Activated CD4-positive, alpha-beta T cell treated with anti-CD3 and anti-CD28 coated beads for 36 hours (primary cell): ENCODE data around the gene RFX1. TPM values are rescaled to one million over a fixed set of nuclear protein-coding genes. Genes with fewer than 3 reads are reported as not detected.
"Not testable (repeated sequence)": the region's sequence is repeated elsewhere in the genome, so short reads cannot be mapped to it uniquely, and the experiment has no call there.

ENCODE experiments used
- ATAC-seq: fragments of 200-7000 bp; cut with Tn5 transposase; one replicate; pipeline ENCODE4 v1.10.0; 2021; ENCODE audit warnings: mild to moderate bottlenecking, moderate library complexity
- CTCF ChIA-PET: fragments of 350-600 bp; sonication (Branson Sonifier 250); formaldehyde crosslinking; loops from one replicate; lab custom pipeline; 2021; ENCODE audit warnings: antibody characterized with exemption; lab: Charles Lee
- POLR2A ChIA-PET: fragments of 350-600 bp; sonication (Branson Sonifier 250); formaldehyde crosslinking; loops from one replicate; lab custom pipeline; 2021; ENCODE audit warnings: antibody characterized with exemption, inconsistent platforms; lab: Charles Lee
- DNase-seq: peaks from one replicate; pipeline ENCODE4 v3.0.0-alpha.2; 2020
- H3K27ac Mint-ChIP-seq: one replicate; pipeline ENCODE4 v1.8.0; 2021; ENCODE audit warnings: mixed read lengths
- H3K27me3 Mint-ChIP-seq: one replicate; pipeline ENCODE4 v1.8.0; 2021; ENCODE audit warnings: mixed read lengths
- H3K36me3 Mint-ChIP-seq: one replicate; pipeline ENCODE4 v1.8.0; 2021; ENCODE audit warnings: low read depth, mixed read lengths
- H3K4me1 Mint-ChIP-seq: one replicate; pipeline ENCODE4 v1.8.0; 2021; ENCODE audit warnings: mixed read lengths
- H3K4me3 Mint-ChIP-seq: one replicate; pipeline ENCODE4 v1.8.0; 2021; ENCODE audit warnings: mild to moderate bottlenecking, moderate library complexity, mixed read lengths
- H3K9me3 Mint-ChIP-seq: one replicate; pipeline ENCODE4 v1.8.0; 2021; ENCODE audit warnings: low read depth, mixed read lengths
- intact Hi-C, 2 experiments: fragments of 100-400 bp; cut with DNase I in 1 of 2; cut with micrococcal nuclease in 1 of 2; formaldehyde crosslinking; loops; one replicate each; pipeline versions ENCODE4 v1.14.2 to v1.15.1; 2022 to 2024; cut with DNase I, micrococcal nuclease
- total RNA-seq, 2 experiments: library from RNA; stranded (reverse); gene quantifications; one replicate each; pipeline ENCODE4 v1.2.3, GENCODE V29; 2021

Gene RFX1
- total RNA-seq, 2 experiments from 2014 or later = 14.2 to 15.3 TPM

DNA sequence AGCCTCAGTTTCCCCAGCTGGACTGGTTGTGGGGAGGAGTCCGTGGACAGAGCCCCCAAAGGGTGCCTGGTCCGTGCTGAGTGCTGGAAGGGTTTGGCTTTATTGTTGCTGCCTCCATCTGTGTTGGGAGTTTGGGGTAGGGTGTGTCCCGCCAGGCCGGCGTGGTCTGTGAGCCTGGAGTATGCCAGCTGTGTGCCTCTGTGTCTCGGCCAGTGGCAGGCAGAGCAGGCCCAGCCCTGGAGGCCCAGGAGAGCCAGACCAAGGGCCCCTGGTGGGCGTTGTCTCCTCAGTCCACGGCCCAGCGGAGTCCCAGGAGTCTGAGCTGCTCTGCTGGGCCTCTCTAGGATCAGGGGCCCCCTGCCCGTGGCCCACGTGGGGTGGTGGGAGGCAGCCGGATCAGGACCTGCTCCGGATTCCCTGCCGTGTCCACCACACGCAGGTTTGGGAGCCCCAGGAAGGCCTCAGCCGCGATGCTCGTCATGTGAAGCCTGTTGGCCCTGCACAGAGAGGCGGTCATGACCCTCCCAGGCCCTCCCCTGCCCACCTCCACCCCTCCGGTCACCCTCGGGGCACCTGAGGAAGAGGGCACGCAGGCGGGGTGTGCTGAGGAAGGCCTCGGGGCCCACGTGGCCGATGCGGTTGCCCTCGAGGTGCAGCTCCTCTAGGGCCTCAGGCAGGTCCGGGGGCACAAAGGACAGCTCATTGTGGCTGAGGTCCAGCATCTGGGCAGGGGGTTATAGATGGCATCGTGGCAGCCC, 74.5 kb downstream of the RFX1 start:
- intact Hi-C loops = no loop called here
- ChIA-PET POLR2A (interaction anchor here (0.6 kb wide), 1 partner anchor 87 kb away, joined by 3 read pairs; no protein-coding TSS in a partner anchor), CTCF (interaction anchor here (1.5 kb wide), 1 partner anchor 9 kb away, joined by 4 read pairs; no protein-coding TSS in a partner anchor)
- peaks cover 7% of the 10 kb centered on the region for H3K36me3 Mint-ChIP-seq
- ATAC-seq = no peak
- H3K27ac Mint-ChIP-seq = no peak overlapping the region
- H3K27me3 Mint-ChIP-seq = peaks cover 3% of the 10 kb centered on the region
- H3K9me3 Mint-ChIP-seq = no peaks in the 10 kb centered on the region
- no peak for DNase-seq
- H3K4me3 Mint-ChIP-seq = no peak overlapping the region
- peaks cover 1% of the 10 kb centered on the region for H3K4me1 Mint-ChIP-seq

DNA sequence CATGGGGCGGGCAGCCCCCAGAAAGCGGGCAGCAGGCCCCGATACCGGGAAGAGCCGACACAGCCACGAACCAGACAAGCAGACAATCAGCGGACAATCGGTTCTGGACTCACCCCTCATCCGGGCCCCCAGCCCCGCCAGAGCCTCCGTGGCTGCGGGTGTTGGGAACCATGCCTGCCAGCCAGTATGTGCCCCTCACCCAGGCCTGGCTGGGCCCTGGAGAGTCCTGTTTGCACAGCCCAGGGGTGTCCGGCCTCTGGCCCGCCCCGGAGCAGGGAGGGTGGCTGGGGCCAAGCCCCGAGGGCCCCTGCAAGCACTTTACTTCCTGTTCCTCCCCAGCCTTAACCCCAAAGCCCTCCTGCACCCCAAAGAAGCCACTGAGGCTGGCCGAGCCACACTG, 75.7 kb downstream of the RFX1 start:
- Mint-ChIP-seq H3K36me3 (peaks cover 8% of the 10 kb centered on the region), H3K27me3 (peaks cover 3% of the 10 kb centered on the region), H3K4me1 (peaks cover 1% of the 10 kb centered on the region), H3K9me3 (no peaks in the 10 kb centered on the region), H3K27ac (no peak overlapping the region), H3K4me3 (no peak overlapping the region)
- ChIA-PET CTCF (interaction anchor here (1.5 kb wide), 1 partner anchor 10 kb away, joined by 4 read pairs; no protein-coding TSS in a partner anchor), POLR2A (no interaction called here)
- no peak for ATAC-seq
- no peak for DNase-seq
- intact Hi-C loops = no loop called here

DNA sequence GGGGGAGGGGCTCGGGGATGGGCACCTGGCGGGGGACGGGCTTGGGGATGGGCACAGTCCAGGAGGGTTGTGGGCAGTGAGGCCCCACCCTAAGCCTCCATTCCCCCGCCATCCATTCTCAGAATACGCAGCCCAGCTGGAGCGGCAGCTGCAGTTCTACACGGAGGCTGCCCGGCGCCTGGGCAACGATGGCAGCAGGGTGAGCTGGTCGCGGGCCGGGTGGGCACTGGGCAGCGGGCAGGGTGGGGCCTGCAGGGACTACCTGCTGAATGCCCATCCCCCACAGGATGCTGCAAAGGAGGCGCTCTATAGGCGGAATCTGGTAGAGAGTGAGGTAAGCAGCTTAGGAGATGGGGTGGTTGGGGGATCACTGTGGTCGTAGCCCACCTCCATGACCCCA, 76.2 kb downstream of the RFX1 start:
- POLR2A ChIA-PET = no interaction called here
- CTCF ChIA-PET = no interaction called here
- Mint-ChIP-seq H3K36me3 (peaks cover 9% of the 10 kb centered on the region), H3K9me3 (no peaks in the 10 kb centered on the region), H3K4me3 (no peak overlapping the region), H3K27ac (no peak overlapping the region), H3K27me3 (peaks cover 3% of the 10 kb centered on the region), H3K4me1 (peaks cover 1% of the 10 kb centered on the region)
- no peak for DNase-seq
- ATAC-seq = no peak
- intact Hi-C loops = no loop called here

DNA sequence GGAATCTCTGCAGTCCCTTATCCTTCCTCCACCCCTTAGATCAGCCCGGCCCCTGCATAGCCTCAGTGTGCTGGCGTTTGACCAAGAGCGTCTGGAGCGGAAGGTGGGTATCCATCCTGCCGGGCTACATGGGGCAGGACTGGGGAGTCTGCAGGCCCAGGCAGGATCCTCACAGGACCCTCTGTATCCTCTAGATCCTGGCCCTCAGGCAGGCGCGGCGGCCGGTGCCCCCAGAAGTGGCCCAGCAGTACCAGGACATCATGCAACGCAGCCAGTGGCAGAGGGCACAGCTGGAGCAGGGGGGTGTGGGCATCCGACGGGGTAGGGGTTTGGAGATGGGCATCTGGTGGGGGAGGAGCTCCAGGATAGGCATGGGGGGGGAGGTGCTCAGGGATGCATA, 76.8 kb downstream of the RFX1 start:
- Mint-ChIP-seq H3K27me3 (peaks cover under 1% of the 10 kb centered on the region), H3K36me3 (peaks cover 9% of the 10 kb centered on the region), H3K4me3 (no peak overlapping the region), H3K4me1 (peaks cover 1% of the 10 kb centered on the region), H3K27ac (no peak overlapping the region), H3K9me3 (no peaks in the 10 kb centered on the region)
- intact Hi-C loops = no loop called here
- DNase-seq (no peak), ATAC-seq (no peak)
- CTCF ChIA-PET = no interaction called here
- POLR2A ChIA-PET = interaction anchor here (0.6 kb wide), 1 partner anchor 23 kb away, joined by 3 read pairs; the partner anchor contains the start of gene DCAF15

DNA sequence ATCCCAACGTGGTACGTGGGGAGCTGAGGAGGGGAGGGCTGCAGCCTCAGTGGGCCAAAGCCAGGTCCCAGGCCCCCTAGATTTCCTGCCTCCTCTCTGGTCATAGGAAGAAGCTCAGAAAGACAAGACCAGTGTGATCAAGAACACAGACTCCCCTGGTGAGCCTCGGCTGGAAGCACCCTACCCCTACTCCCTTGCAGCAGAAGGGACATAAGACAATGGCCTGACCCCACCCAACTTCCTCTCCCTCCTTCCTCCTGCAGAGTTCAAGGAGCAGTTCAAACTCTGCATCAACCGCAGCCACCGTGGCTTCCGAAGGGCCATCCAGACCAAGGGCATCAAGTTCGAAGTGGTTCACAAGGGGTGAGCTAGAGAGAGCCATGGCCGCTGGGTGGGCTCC, 79.4 kb downstream of the RFX1 start:
- intact Hi-C loops = no loop called here
- ChIA-PET CTCF (interaction anchor here (1.2 to 1.8 kb wide), 2 partner anchors 60 to 132 kb away, joined by 3 to 4 read pairs; no protein-coding TSS in a partner anchor), POLR2A (no interaction called here)
- H3K4me1 Mint-ChIP-seq = no peaks in the 10 kb centered on the region
- DNase-seq (no peak), ATAC-seq (no peak)
- no peaks in the 10 kb centered on the region for H3K9me3 Mint-ChIP-seq
- H3K27me3 Mint-ChIP-seq = no peaks in the 10 kb centered on the region
- H3K27ac Mint-ChIP-seq = no peak overlapping the region
- H3K4me3 Mint-ChIP-seq = no peak overlapping the region
- peaks cover 26% of the 10 kb centered on the region for H3K36me3 Mint-ChIP-seq

DNA sequence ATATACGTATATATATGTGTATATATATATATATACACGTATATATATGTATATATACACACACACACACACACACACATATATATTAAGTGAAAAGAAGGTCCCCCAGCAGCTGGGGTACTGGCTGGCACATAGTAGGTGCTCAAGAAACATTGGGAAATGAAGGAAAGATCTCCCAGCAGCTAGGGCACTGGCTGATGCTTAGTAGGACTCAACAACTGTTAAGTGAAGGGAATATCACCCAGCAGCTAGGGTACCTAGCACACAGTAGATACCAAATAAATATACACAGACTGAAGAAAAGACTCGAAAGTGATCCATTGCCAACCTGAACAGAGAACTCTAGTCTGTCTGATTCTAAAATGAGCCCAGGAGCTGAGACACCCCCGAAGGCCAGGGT, 80.1 kb downstream of the RFX1 start:
- intact Hi-C loops = no loop called here
- ChIA-PET CTCF (interaction anchor here (1.2 to 1.8 kb wide), 2 partner anchors 60 to 133 kb away, joined by 3 to 4 read pairs; no protein-coding TSS in a partner anchor), POLR2A (no interaction called here)
- DNase-seq (no peak), ATAC-seq (no peak)
- no peak overlapping the region for H3K4me3 Mint-ChIP-seq
- no peaks in the 10 kb centered on the region for H3K4me1 Mint-ChIP-seq
- no peaks in the 10 kb centered on the region for H3K27me3 Mint-ChIP-seq
- H3K27ac Mint-ChIP-seq = no peak overlapping the region
- H3K9me3 Mint-ChIP-seq = peaks cover 3% of the 10 kb centered on the region
- peaks cover 33% of the 10 kb centered on the region for H3K36me3 Mint-ChIP-seq

DNA sequence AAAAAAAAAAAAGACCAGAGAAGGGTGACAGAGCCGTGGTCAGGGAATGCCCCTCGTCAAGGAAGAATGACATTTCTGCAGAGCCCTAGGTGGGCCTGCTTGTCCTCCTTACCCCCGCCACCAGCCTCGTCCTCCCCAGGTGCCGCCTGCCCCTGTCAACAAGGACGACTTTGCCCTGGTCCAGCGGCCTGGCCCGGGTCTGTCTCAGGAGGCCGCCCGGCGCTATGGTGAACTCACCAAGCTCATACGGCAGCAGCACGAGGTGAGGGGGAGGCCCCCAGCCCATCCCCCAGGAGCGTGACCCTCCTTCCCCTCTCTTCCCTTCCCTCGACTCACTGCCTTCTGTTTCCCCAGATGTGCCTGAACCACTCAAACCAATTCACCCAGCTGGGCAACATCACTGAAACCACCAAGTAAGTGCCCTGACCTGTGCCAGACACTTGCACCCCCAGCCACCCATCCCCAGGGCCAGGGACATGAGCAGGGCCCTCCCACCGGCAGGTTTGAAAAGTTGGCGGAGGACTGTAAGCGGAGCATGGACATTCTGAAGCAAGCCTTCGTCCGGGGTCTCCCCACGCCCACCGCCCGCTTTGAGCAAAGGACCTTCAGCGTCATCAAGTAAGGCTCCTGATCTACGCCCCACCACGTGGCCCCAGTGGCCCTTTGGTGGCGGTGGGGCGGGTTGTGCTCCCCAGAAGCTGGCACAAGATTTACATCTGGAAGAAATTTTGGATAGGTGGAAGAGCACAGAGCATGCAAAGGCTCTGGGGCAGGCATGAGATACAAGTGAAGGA, 82.7 kb downstream of the RFX1 start:
- Mint-ChIP-seq H3K27me3 (no peaks in the 10 kb centered on the region), H3K4me3 (no peak overlapping the region), H3K27ac (no peak overlapping the region), H3K9me3 (peaks cover 6% of the 10 kb centered on the region), H3K36me3 (peaks cover 44% of the 10 kb centered on the region), H3K4me1 (no peaks in the 10 kb centered on the region)
- CTCF ChIA-PET = no interaction called here
- POLR2A ChIA-PET = no interaction called here
- DNase-seq = no peak
- ATAC-seq = no peak
- intact Hi-C loops = loop anchor here in 1 of 2 experiments (5.0 kb wide), 1 partner anchor 54 kb away; no protein-coding TSS in a partner anchor

DNA sequence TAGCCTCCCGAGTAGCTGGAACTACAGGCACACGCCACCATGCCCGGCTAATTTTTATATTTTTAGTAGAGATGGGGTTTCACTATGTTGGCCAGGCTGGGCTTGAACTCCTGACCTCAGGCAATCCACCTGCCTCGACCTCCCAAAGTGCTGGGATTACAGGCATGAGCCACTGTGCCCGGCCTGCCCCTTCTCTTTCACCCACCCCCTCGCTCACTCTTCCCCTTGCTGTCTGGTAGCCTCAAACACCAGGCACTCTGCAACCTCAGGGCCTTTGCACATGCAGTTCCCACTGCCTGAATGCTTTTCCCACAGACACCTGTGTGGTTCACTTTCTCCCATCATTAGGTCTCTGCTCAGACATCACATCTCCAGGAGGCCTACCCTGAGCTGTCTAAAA, 84.0 kb downstream of the RFX1 start:
- H3K4me3 Mint-ChIP-seq, H3K27me3 Mint-ChIP-seq, CTCF ChIA-PET, H3K4me1 Mint-ChIP-seq, DNase-seq, ATAC-seq, H3K9me3 Mint-ChIP-seq, H3K27ac Mint-ChIP-seq, POLR2A ChIA-PET: not testable (repeated sequence)
- peaks cover 39% of the 10 kb centered on the region for H3K36me3 Mint-ChIP-seq
- intact Hi-C loops = loop anchor here in 1 of 2 experiments (5.0 kb wide), 1 partner anchor 55 kb away; no protein-coding TSS in a partner anchor

DNA sequence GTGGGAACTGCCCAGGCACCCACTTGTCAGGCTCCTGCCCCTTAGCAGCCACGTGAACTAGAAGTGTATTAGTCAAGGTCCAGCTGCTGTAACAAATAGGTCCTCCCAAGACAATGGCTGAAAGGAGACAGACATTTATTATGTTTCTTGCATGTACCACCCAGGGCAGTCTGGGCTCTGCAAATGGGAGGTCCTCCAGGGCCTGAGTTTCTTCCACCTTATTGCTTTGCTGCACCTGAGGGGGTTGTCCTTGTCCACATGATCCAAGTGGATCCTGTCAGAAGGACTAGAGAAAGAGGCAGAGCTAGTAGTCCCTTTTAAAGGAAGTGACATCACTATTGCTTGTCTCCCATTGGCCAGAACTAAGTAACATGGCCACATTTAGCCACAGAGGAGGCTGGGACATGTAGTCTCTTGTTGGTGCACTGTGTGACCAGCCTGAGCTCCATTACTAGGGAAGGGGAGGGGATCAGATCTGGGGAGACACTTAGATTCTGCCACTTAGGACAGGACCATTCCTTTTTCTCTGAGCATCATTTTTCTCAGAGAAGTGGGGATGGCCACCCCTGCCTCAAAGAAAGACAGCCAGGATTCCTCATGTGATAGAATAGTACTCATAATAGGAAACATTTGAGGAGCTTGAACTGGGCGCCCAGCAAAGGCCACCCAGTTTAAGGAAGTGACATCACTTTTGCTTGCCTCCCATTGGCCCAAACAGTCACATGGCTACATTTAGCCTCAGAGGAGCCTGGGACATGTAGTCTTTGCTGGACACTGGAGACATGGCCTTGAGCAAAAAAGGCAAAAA, 85.0 kb downstream of the RFX1 start:
- ChIA-PET CTCF (interaction anchor here (0.7 to 1.1 kb wide), 2 partner anchors 14 to 33 kb away, joined by 3 to 4 read pairs; no protein-coding TSS in a partner anchor), POLR2A (no interaction called here)
- intact Hi-C loops = loop anchor here (1.0 to 5.0 kb wide), 4 partner anchors 15 to 85 kb away; partner anchors contain the start of genes BRME1 (in 1 of the 2), CC2D1A (in 1 of the 2), DCAF15 (in 1 of the 2) and RFX1 (in 1 of the 2)
- H3K4me3 Mint-ChIP-seq = no peak overlapping the region
- peak overlapping the region; percentile 19 for H3K27ac Mint-ChIP-seq
- H3K36me3 Mint-ChIP-seq = peaks cover 39% of the 10 kb centered on the region
- H3K27me3 Mint-ChIP-seq = no peaks in the 10 kb centered on the region
- ATAC-seq = peak; percentile 94
- peaks cover 6% of the 10 kb centered on the region for H3K9me3 Mint-ChIP-seq
- H3K4me1 Mint-ChIP-seq = no peaks in the 10 kb centered on the region
- DNase-seq = peak; percentile 61

DNA sequence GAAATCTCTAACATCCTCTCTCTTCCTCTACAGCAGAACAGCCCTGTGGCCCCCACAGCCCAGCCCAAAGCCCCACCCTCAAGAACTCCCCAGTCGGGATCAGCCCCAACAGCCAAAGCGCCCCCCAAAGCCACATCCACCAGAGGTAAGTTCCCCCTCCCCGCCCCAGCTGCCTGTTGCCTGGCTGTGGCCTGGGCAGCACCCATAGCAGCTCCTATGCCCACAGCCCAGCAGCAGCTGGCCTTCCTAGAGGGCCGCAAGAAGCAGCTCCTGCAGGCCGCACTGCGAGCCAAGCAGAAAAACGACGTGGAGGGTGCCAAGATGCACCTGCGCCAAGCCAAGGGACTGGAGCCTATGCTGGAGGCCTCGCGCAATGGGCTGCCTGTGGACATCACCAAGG, 85.6 kb downstream of the RFX1 start:
- H3K27ac Mint-ChIP-seq = no peak overlapping the region
- no peak overlapping the region for H3K4me3 Mint-ChIP-seq
- intact Hi-C loops = loop anchor here in 1 of 2 experiments (5.0 kb wide), 1 partner anchor 57 kb away; no protein-coding TSS in a partner anchor
- peaks cover 42% of the 10 kb centered on the region for H3K36me3 Mint-ChIP-seq
- peaks cover 6% of the 10 kb centered on the region for H3K9me3 Mint-ChIP-seq
- ChIA-PET CTCF (interaction anchor here (0.7 to 1.1 kb wide), 2 partner anchors 14 to 33 kb away, joined by 3 to 4 read pairs; no protein-coding TSS in a partner anchor), POLR2A (no interaction called here)
- H3K27me3 Mint-ChIP-seq = no peaks in the 10 kb centered on the region
- ATAC-seq = no peak
- H3K4me1 Mint-ChIP-seq = no peaks in the 10 kb centered on the region
- DNase-seq = no peak
